Endodermal cell (in vitro differentiated cells): ENCODE results near the gene CAND1. TPM values are rescaled to one million over a fixed set of nuclear protein-coding genes. Genes with fewer than 3 reads are reported as not detected.

Experiments
- DNase-seq: peaks from one replicate; pipeline ENCODE4 v3.0.0-alpha.2; 2017
- H3K27ac ChIP-seq: 2 replicates; pipeline ENCODE4 v1.5.1; 2013; ENCODE audit warnings: mild to moderate bottlenecking, low read depth, low read length, moderate library complexity
- H3K27me3 ChIP-seq: 2 replicates; pipeline ENCODE4 v1.6.1; 2013; ENCODE audit warnings: mild to moderate bottlenecking, low read length, moderate library complexity; ENCODE audit not compliant: insufficient read depth, control insufficient read depth, poor library complexity, severe bottlenecking
- H3K36me3 ChIP-seq: 2 replicates; pipeline ENCODE4 v1.7.0; 2013; ENCODE audit warnings: mild to moderate bottlenecking, low read length, moderate library complexity; ENCODE audit not compliant: control insufficient read depth, insufficient read depth
- H3K4me1 ChIP-seq: one replicate; pipeline ENCODE4 v1.7.0; 2013; ENCODE audit warnings: low read length; ENCODE audit not compliant: control insufficient read depth, insufficient read depth
- H3K4me3 ChIP-seq: 2 replicates; pipeline ENCODE4 v1.5.1; 2013; ENCODE audit warnings: mild to moderate bottlenecking, low read length, moderate library complexity
- H3K9ac ChIP-seq: 2 replicates; pipeline ENCODE4 v1.6.1; 2013; ENCODE audit warnings: mild to moderate bottlenecking, low read length, moderate library complexity; ENCODE audit not compliant: poor library complexity, severe bottlenecking; ENCODE audit errors: extremely low read depth
- H3K9me3 ChIP-seq: 2 replicates; pipeline ENCODE4 v1.6.1; 2013; ENCODE audit warnings: mild to moderate bottlenecking, low read length, moderate library complexity; ENCODE audit not compliant: control insufficient read depth
- H3K27ac Mint-ChIP-seq: 2 replicates; pipeline ENCODE4 v1.8.0; 2020; ENCODE audit warnings: mixed read lengths
- H3K27me3 Mint-ChIP-seq: 2 replicates; pipeline ENCODE4 v1.8.0; 2021; ENCODE audit warnings: mild to moderate bottlenecking, mixed read lengths; ENCODE audit not compliant: insufficient read depth
- H3K36me3 Mint-ChIP-seq: 2 replicates; pipeline ENCODE4 v1.8.0; 2020; ENCODE audit warnings: low read depth, mixed read lengths
- H3K4me1 Mint-ChIP-seq: 2 replicates; pipeline ENCODE4 v1.8.0; 2020; ENCODE audit warnings: mixed read lengths
- H3K4me3 Mint-ChIP-seq: 2 replicates; pipeline ENCODE4 v1.8.0; 2020; ENCODE audit warnings: mild to moderate bottlenecking, moderate library complexity, mixed read lengths
- H3K9me3 Mint-ChIP-seq: 2 replicates; pipeline ENCODE4 v1.8.0; 2020; ENCODE audit warnings: mild to moderate bottlenecking, mixed read lengths
- WGBS, 2 experiments: methylation state at CpG; one replicate each; pipeline versions ENCODE4 v1.1.5 to v1.1.7; 2013; ENCODE audit warnings: missing lambda C conversion rate in 2 of 2, mixed read lengths in 1 of 2; ENCODE audit not compliant: insufficient coverage in 1 of 2, insufficient read length in 1 of 2; 5-methylcytosine and 5-hydroxymethylcytosine counted together
- long read RNA-seq, 4 experiments: library from polyadenylated mRNA in 2 of 4; library from RNA in 1 of 4; library from capped mRNA in 1 of 4; stranded (forward) in 3 of 4; unstranded in 1 of 4; transcript quantifications; one replicate each; pipeline ENCODE4 v2.0.0, GENCODE V29; 2020 to 2021; ENCODE audit warnings: inconsistent platforms in 1 of 4
- polyA plus RNA-seq, 2 experiments: library from polyadenylated mRNA; stranded (reverse); fragments of 50-300 nt; gene quantifications; one replicate each; pipeline ENCODE4 v1.2.3, GENCODE V29; 2013
- total RNA-seq, 2 donors: library from RNA; stranded (reverse); fragmentation: NEBNext Ultra II Directional in 1 of 2; extraction: Animal tissue kit (Norgen Biotek cat#: 25700) in 1 of 2; gene quantifications; 2 replicates in 1 of 2; 3 replicates in 1 of 2; pipeline ENCODE4 v1.2.1, GENCODE V29; 2021
- TF ChIP-seq, protein P1 (sequence below): fragments of 200-600 bp; sonication (generic); conservative IDR thresholded peaks from 2 replicates; pipeline ENCODE4 v1.5.0; 2021; ENCODE audit warnings: antibody characterized with exemption, mild to moderate bottlenecking

Gene CAND1
- total RNA-seq, result 100 to 1,000 TPM; 207 to 259 TPM
- polyA plus RNA-seq (2013, experiment 1 of 2), result 199 TPM
- polyA plus RNA-seq (2013, experiment 2 of 2), result 187 TPM
- long read RNA-seq, experiment 1, full-length matches to known transcripts, result 18 of 69 reads
- long read RNA-seq, experiment 1, partial matches to known transcripts, result 39 of 69 reads
- long read RNA-seq, experiment 1, other reads (novel, unspliced or antisense), result 12 of 69 reads
- long read RNA-seq, experiment 2, full-length matches to known transcripts, result 244 of 294 reads
- long read RNA-seq, experiment 2, partial matches to known transcripts, result 28 of 294 reads
- long read RNA-seq, experiment 2, other reads (novel, unspliced or antisense), result 22 of 294 reads
- long read RNA-seq, experiment 3, full-length matches to known transcripts, result 489 of 548 reads
- long read RNA-seq, experiment 3, partial matches to known transcripts, result 29 of 548 reads
- long read RNA-seq, experiment 3, other reads (novel, unspliced or antisense), result 30 of 548 reads
- long read RNA-seq, experiment 4, full-length matches to known transcripts, result 2 of 11 reads
- long read RNA-seq, experiment 4, partial matches to known transcripts, result 5 of 11 reads
- long read RNA-seq, experiment 4, other reads (novel, unspliced or antisense), result 4 of 11 reads

DNA sequence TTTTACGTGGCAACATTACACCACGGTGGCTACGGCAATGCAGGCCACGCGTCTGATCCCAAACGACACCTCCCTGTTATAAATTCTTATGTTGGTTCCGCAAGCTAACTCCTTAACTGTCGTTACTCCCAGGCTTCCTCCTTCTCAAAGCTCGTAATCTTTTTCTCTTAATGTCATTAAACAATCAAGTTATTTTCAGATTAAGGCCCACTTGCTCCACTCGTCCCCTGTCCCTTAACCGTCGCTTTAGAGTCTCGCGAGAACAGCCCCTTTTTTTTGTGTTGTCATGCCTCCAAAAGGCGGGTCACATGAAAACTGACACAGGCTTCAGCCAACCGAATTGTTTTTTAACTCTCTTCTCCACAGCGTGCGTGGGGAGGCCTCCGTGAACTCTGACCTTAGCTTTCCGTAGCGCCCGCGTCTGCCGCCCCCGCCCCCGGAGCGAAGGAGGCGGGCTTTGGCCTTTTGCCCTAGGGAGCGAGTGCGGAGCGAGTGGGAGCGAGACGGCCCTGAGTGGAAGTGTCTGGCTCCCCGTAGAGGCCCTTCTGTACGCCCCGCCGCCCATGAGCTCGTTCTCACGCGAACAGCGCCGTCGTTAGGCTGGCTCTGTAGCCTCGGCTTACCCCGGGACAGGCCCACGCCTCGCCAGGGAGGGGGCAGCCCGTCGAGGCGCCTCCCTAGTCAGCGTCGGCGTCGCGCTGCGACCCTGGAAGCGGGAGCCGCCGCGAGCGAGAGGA lies at the start of gene CAND1:
TSS of gene CAND1 (plus strand) at position 463 of the 737 bp plus-strand sequence. CDS start 360 bp downstream, outside the sequence.
- Histone ChIP-seq H3K36me3 (peaks cover 3% of the 10 kb centered on the region), H3K27me3 (no peaks in the 10 kb centered on the region), H3K4me3 (peak within 1 kb of the TSS; percentile 94), H3K9me3 (no peaks in the 10 kb centered on the region), H3K4me1 (peaks cover 2% of the 10 kb centered on the region), H3K27ac (peak within 1 kb of the TSS; percentile 98), H3K9ac (peak within 1 kb of the TSS; percentile 79)
- Mint-ChIP-seq H3K36me3 (peaks cover 3% of the 10 kb centered on the region), H3K4me3 (peak within 1 kb of the TSS; percentile 84), H3K9me3 (no peaks in the 10 kb centered on the region), H3K4me1 (peaks cover 21% of the 10 kb centered on the region), H3K27ac (peak within 1 kb of the TSS; percentile 99), H3K27me3 (peaks cover 3% of the 10 kb centered on the region)
- TF ChIP-seq, protein P1, sequence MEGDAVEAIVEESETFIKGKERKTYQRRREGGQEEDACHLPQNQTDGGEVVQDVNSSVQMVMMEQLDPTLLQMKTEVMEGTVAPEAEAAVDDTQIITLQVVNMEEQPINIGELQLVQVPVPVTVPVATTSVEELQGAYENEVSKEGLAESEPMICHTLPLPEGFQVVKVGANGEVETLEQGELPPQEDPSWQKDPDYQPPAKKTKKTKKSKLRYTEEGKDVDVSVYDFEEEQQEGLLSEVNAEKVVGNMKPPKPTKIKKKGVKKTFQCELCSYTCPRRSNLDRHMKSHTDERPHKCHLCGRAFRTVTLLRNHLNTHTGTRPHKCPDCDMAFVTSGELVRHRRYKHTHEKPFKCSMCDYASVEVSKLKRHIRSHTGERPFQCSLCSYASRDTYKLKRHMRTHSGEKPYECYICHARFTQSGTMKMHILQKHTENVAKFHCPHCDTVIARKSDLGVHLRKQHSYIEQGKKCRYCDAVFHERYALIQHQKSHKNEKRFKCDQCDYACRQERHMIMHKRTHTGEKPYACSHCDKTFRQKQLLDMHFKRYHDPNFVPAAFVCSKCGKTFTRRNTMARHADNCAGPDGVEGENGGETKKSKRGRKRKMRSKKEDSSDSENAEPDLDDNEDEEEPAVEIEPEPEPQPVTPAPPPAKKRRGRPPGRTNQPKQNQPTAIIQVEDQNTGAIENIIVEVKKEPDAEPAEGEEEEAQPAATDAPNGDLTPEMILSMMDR, result no peak
- 0% methylated on average over 33 to 61 of the region's 61 CpGs for WGBS, 2 experiments
- peak; percentile 99 for DNase-seq

DNA sequence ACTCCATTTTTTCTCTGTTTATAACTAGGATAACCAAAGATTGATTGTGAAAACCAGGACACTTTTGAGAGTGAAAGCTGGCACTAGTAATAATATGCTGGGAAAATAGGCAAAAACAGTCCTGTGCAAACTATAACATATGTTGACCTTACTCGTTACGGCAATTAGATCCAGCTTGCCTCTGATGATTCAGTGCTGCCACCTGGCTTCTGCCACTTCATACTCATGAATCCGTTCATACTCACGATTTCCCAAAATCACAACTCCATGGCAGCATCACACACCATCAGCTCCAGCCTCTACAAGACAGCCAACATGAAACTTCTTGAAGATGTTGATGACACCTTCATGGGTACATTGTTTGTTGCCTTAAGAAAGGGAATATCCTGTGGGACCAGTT lies 49.1 kb upstream of the CAND1 start:
- 60 to 100% methylated on average over 2 to 4 of the region's 4 CpGs for WGBS, 2 experiments
- TF ChIP-seq, protein P1, result peak; percentile 74

DNA sequence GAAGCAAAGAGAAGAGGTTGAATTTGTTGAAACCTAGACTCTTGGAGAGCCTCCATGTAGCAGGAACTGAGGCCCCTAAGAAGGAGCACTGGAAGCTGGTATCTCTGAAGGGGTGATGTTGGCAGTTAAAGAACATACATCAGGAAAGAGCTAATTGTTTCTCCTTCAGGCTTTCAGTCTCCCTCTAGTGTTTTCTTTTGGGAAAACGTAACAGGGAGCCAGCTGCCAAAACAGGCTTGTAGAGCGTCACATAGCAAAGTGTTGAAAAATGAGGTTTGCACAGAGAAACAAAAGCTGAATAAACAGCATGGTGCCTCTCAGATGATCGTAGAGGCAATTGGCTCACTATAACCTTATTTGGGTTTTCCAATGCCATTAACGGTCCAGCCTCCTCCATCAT lies 46.9 kb upstream of the CAND1 start:
- Mint-ChIP-seq H3K27ac (no peak overlapping the region), H3K4me1 (peaks cover 7% of the 10 kb centered on the region), H3K36me3 (no peaks in the 10 kb centered on the region), H3K27me3 (peaks cover 10% of the 10 kb centered on the region), H3K4me3 (no peak overlapping the region), H3K9me3 (peaks cover under 1% of the 10 kb centered on the region)
- H3K4me1 ChIP-seq, result peaks cover 4% of the 10 kb centered on the region
- no peaks in the 10 kb centered on the region for H3K27me3 ChIP-seq
- 36 to 60% methylated on average over 4 of the region's 4 CpGs for WGBS, 2 experiments
- H3K9ac ChIP-seq, result no peak overlapping the region
- H3K27ac ChIP-seq, result no peak overlapping the region
- H3K36me3 ChIP-seq, result no peaks in the 10 kb centered on the region
- H3K4me3 ChIP-seq, result no peak overlapping the region
- peak; percentile 75 for DNase-seq
- TF ChIP-seq, protein P1, result peak; percentile 78
- no peaks in the 10 kb centered on the region for H3K9me3 ChIP-seq

More for the DNA sequence above, 49.1 kb upstream of the CAND1 start:
- Mint-ChIP-seq H3K27ac (no peak overlapping the region), H3K27me3 (peaks cover 7% of the 10 kb centered on the region), H3K9me3 (no peaks in the 10 kb centered on the region), H3K4me3 (no peak overlapping the region), H3K4me1 (peaks cover 7% of the 10 kb centered on the region), H3K36me3 (no peaks in the 10 kb centered on the region)
- DNase-seq, result peak; percentile 72
- no peaks in the 10 kb centered on the region for H3K36me3 ChIP-seq
- no peaks in the 10 kb centered on the region for H3K27me3 ChIP-seq
- no peak overlapping the region for H3K27ac ChIP-seq
- H3K9ac ChIP-seq, result no peak overlapping the region
- H3K4me1 ChIP-seq, result peaks cover 4% of the 10 kb centered on the region
- no peaks in the 10 kb centered on the region for H3K9me3 ChIP-seq
- no peak overlapping the region for H3K4me3 ChIP-seq
